A549 (cell line): ENCODE measurements around the gene UBE2A. TPM values are rescaled to one million over a fixed set of nuclear protein-coding genes. Genes with fewer than 3 reads are reported as not detected.

ENCODE experiments used
- ATAC-seq, 2 experiments: fragments of 200-7000 bp in 1 of 2; fragments of >200 bp in 1 of 2; cut with Nextera tagmentation in 1 of 2; cut with Tn5 transposase in 1 of 2; 3 replicates each; pipeline versions ENCODE4 v1.8.0 to v1.9.1; 2018 to 2020; ENCODE audit warnings: mild to moderate bottlenecking in 1 of 2, moderate library complexity in 1 of 2
- CTCF ChIA-PET: fragments of 300-600 bp; sonication (Branson Sonifier 250); formaldehyde crosslinking; extraction: SDS; loops from one replicate; lab custom pipeline; 2021; ENCODE audit warnings: antibody characterized with exemption, inconsistent platforms; lab: Yijun Ruan, JAX
- POLR2A ChIA-PET: fragments of 350-600 bp; formaldehyde crosslinking; extraction: SDS; loops from one replicate; lab custom pipeline; 2021; ENCODE audit warnings: antibody characterized with exemption, inconsistent platforms; lab: Yijun Ruan, JAX
- DNase-seq, 2 experiments: peaks; one replicate each; pipeline versions ENCODE4 v3.0.0 to v3.0.0-alpha.2; 2011 to 2016; ENCODE audit warnings: low read depth in 1 of 2, low spot score in 1 of 2
- FAIRE-seq: peaks from 2 replicates; lab custom pipeline; 2011; peaks lifted over from hg19 to GRCh38; lab: Jason Lieb, UNC
- H3K27ac ChIP-seq, 2 experiments: fragments of >200 bp; sonication (Bioruptor Twin); formaldehyde crosslinking; 3 replicates each; pipeline ENCODE4 v1.5.1; 2016 to 2017
- H3K4me1 ChIP-seq: fragments of >200 bp; sonication (Bioruptor Twin); formaldehyde crosslinking; 3 replicates; pipeline ENCODE4 v1.6.1; 2016
- H3K4me2 ChIP-seq: fragments of >200 bp; sonication (Bioruptor Twin); formaldehyde crosslinking; 3 replicates; pipeline ENCODE4 v1.6.1; 2016
- H3K4me3 ChIP-seq: fragments of >200 bp; sonication (Bioruptor Twin); formaldehyde crosslinking; 3 replicates; pipeline ENCODE4 v1.5.1; 2016
- H3K9me3 ChIP-seq: fragments of >200 bp; sonication (Bioruptor Twin); formaldehyde crosslinking; 3 replicates; pipeline ENCODE4 v1.6.1; 2016
- CBX8 ChIP-seq: fragments of 200-600 bp; sonication (generic); IDR thresholded peaks from 2 replicates; pipeline ENCODE4 v1.6.1; 2016
- CHD4 ChIP-seq: fragments of 200-600 bp; sonication (generic); IDR thresholded peaks from 2 replicates; pipeline ENCODE4 v1.6.1; 2016; ENCODE audit warnings: antibody characterized with exemption, mild to moderate bottlenecking, borderline replicate concordance
- EHF ChIP-seq: fragments of 250-450 bp; sonication (Bioruptor Pico); IDR thresholded peaks from 2 replicates; pipeline ENCODE4 v1.5.0; 2020; ENCODE audit warnings: mild to moderate bottlenecking
- FOXS1 ChIP-seq: fragments of 250-450 bp; sonication (Bioruptor Pico); IDR thresholded peaks from 2 replicates; pipeline ENCODE4 v1.5.0; 2020; ENCODE audit warnings: mild to moderate bottlenecking, moderate library complexity
- HOXB5 ChIP-seq: fragments of 250-450 bp; sonication (Bioruptor Pico); IDR thresholded peaks from 2 replicates; pipeline ENCODE4 v1.5.0; 2020; ENCODE audit warnings: mild to moderate bottlenecking, moderate library complexity
- JUNB ChIP-seq: fragments of >200 bp; sonication (Bioruptor Twin); formaldehyde crosslinking; IDR thresholded peaks from 2 replicates; pipeline ENCODE4 v1.6.1; 2016
- KDM5A ChIP-seq: fragments of 200-600 bp; sonication (generic); IDR thresholded peaks from 2 replicates; pipeline ENCODE4 v1.6.1; 2016; ENCODE audit warnings: antibody characterized with exemption, mild to moderate bottlenecking
- MAZ ChIP-seq: fragments of 150-350 bp; IDR thresholded peaks from 2 replicates; pipeline ENCODE4 v1.6.1; 2014; ENCODE audit warnings: antibody characterized with exemption, low read depth, low read length, borderline replicate concordance
- MYC ChIP-seq: IDR thresholded peaks from 2 replicates; pipeline ENCODE4 v1.6.1; 2012; ENCODE audit warnings: mild to moderate bottlenecking, inconsistent platforms, low read length, improper control_type of control experiment, borderline replicate concordance
- NPAS2 ChIP-seq: fragments of 250-450 bp; sonication (Bioruptor Pico); IDR thresholded peaks from 2 replicates; pipeline ENCODE4 v1.8.0; 2022; ENCODE audit warnings: mild to moderate bottlenecking, moderate library complexity, borderline replicate concordance
- RAD21 ChIP-seq, 2 experiments: fragments of >200 bp in 1 of 2; sonication (Bioruptor Twin) in 1 of 2; formaldehyde crosslinking in 1 of 2; IDR thresholded peaks in 1 of 2; conservative IDR thresholded peaks in 1 of 2; 2 replicates in 1 of 2; 3 replicates in 1 of 2; pipeline ENCODE4 v1.6.1; 2012 to 2018; ENCODE audit warnings: inconsistent platforms in 1 of 2
- RNF2 ChIP-seq: fragments of 200-600 bp; sonication (generic); IDR thresholded peaks from 2 replicates; pipeline ENCODE4 v1.6.1; 2016; ENCODE audit warnings: low read depth, mild to moderate bottlenecking, antibody characterized with exemption, moderate library complexity, borderline replicate concordance
- SMC3 ChIP-seq: fragments of >200 bp; sonication (Bioruptor Twin); formaldehyde crosslinking; IDR thresholded peaks from 3 replicates; pipeline ENCODE4 v1.6.1; 2018; ENCODE audit warnings: inconsistent platforms
- SREBF2 ChIP-seq: fragments of 450-650 bp; IDR thresholded peaks from 2 replicates; pipeline ENCODE4 v1.6.1; 2014; ENCODE audit warnings: mild to moderate bottlenecking, moderate library complexity
- ZFP36 ChIP-seq: fragments of 450-650 bp; IDR thresholded peaks from 2 replicates; pipeline ENCODE4 v1.6.1; 2014; ENCODE audit warnings: borderline replicate concordance; ENCODE audit not compliant: partially characterized antibody
- WGBS: methylation state at CpG from one replicate; pipeline ENCODE4 v1.1.6; 2017; ENCODE audit errors: missing lambda C conversion rate; 5-methylcytosine and 5-hydroxymethylcytosine counted together
- polyA plus RNA-seq, 4 experiments: library from polyadenylated mRNA; depleted of rRNA in 3 of 4; stranded (reverse); fragments of >200 nt; fragmentation: RNase III in 1 of 4; extraction: RNeasy Plus Mini Kit Qiagen cat#74134 plus additional on column Dnase treatment in 1 of 4; gene quantifications; 2 replicates in 3 of 4; 3 replicates in 1 of 4; pipeline ENCODE4 v1.2.3, GENCODE V29; 2011 to 2017
- TF ChIP-seq, protein P1 (sequence below): IDR thresholded peaks from 2 replicates; pipeline ENCODE4 v1.6.1; 2012; ENCODE audit warnings: low read depth, borderline replicate concordance
- TF ChIP-seq, protein P2 (sequence below): fragments of >200 bp; sonication (Bioruptor Twin); formaldehyde crosslinking; IDR thresholded peaks from 3 replicates; pipeline ENCODE4 v1.5.1; 2016
- TF ChIP-seq, protein P3 (sequence below): fragments of 250-450 bp; sonication (Bioruptor Pico); IDR thresholded peaks from 2 replicates; pipeline ENCODE4 v1.5.0; 2021; ENCODE audit warnings: mild to moderate bottlenecking, moderate library complexity, borderline replicate concordance

Gene UBE2A
- polyA plus RNA-seq, 2 of the 4 experiments (the other 2 are of a cell fraction) = 109 to 131 TPM

DNA sequence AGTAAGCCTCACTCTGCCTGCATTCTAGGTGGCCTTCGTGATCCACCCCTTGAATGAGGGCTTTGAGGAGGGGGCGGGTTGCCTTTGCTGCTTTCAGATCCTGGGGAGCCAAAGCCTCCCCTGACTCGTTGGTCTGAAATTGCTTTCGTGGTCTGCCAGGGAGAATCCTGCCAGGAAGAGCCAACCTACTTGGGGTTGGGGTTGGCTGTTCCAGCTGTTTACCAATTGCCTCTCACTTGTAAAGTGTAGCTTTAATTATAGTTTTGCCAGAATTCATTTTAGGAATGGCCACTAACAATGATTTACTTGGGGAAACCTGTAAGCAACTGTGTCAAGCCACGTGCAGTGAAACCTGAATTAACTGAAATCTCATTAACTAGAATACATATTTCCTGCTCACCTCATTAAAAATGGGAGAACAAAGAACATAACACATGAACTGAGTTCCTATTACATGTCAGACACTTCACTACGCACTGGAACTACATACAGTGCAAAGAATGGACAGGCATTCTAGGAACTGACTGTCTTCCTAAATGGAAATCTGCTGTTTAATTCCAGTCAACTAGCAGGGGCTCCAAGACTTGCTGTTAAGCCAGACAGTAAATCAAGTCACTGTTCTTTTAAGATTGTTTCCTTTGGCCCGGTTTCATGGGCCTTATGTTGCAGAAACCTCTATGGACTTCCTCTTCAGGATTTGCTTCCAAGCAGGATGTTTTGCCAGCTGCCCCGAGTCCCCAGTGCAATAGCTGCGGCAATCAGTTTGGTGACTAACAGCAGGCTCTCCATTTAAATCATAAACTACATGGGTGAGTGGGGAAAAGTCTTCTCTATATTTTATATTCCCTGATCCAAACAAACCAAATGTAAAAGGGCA lies 48.2 kb downstream of the UBE2A start:
- POLR2A ChIA-PET = no interaction called here
- no peaks in the 10 kb centered on the region for H3K4me1 ChIP-seq
- no peak overlapping the region for H3K4me2 ChIP-seq
- H3K4me3 ChIP-seq = no peak overlapping the region
- no peaks in the 10 kb centered on the region for H3K9me3 ChIP-seq
- CTCF ChIA-PET = no interaction called here
- no peak overlapping the region for H3K27ac ChIP-seq
- ATAC-seq = no peak
- no peak for FAIRE-seq
- DNase-seq = no peak
- WGBS = 66% methylated on average over 7 of the region's 9 CpGs
- TF ChIP-seq FOXS1 (CRISPR knock-in tag) (no peak), ZFP36 (no peak), CHD4 (no peak), MYC (no peak), RNF2 (no peak), RAD21 (conservative IDR thresholded peaks at IDR 0.05 in 1 of 2, IDR thresholded peaks at IDR 0.05 in 1 of 2) (no peak), SMC3 (no peak), JUNB (no peak), CBX8 (no peak), NPAS2 (no peak), SREBF2 (no peak), KDM5A (no peak), EHF (CRISPR knock-in tag) (no peak)
- TF ChIP-seq, protein P1, sequence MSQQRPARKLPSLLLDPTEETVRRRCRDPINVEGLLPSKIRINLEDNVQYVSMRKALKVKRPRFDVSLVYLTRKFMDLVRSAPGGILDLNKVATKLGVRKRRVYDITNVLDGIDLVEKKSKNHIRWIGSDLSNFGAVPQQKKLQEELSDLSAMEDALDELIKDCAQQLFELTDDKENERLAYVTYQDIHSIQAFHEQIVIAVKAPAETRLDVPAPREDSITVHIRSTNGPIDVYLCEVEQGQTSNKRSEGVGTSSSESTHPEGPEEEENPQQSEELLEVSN = no peak
- TF ChIP-seq, protein P2, sequence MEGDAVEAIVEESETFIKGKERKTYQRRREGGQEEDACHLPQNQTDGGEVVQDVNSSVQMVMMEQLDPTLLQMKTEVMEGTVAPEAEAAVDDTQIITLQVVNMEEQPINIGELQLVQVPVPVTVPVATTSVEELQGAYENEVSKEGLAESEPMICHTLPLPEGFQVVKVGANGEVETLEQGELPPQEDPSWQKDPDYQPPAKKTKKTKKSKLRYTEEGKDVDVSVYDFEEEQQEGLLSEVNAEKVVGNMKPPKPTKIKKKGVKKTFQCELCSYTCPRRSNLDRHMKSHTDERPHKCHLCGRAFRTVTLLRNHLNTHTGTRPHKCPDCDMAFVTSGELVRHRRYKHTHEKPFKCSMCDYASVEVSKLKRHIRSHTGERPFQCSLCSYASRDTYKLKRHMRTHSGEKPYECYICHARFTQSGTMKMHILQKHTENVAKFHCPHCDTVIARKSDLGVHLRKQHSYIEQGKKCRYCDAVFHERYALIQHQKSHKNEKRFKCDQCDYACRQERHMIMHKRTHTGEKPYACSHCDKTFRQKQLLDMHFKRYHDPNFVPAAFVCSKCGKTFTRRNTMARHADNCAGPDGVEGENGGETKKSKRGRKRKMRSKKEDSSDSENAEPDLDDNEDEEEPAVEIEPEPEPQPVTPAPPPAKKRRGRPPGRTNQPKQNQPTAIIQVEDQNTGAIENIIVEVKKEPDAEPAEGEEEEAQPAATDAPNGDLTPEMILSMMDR = no peak
- TF ChIP-seq, protein P3, sequence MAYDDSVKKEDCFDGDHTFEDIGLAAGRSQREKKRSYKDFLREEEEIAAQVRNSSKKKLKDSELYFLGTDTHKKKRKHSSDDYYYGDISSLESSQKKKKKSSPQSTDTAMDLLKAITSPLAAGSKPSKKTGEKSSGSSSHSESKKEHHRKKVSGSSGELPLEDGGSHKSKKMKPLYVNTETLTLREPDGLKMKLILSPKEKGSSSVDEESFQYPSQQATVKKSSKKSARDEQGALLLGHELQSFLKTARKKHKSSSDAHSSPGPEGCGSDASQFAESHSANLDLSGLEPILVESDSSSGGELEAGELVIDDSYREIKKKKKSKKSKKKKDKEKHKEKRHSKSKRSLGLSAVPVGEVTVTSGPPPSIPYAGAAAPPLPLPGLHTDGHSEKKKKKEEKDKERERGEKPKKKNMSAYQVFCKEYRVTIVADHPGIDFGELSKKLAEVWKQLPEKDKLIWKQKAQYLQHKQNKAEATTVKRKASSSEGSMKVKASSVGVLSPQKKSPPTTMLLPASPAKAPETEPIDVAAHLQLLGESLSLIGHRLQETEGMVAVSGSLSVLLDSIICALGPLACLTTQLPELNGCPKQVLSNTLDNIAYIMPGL (CRISPR knock-in tag) = no peak

DNA sequence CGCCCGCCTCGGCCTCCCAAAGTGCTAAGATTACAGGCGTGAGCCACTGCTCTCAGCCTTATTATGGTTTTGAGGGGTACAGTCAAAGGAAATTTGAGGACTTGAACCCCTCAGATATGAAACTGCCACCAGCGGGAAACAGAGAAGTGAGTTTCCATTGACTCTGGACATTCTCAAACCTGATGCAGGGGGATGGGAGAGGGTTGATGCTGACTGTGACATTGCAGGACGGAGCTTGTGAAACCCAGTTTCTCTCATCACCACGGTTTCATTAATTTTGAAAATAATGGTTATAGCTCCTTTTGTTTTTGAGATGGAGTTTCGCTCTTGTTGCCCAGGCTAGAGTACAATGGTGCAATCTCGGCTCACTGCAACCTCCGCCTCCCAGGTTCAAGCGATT lies 50.1 kb downstream of the UBE2A start:
- no peak for FAIRE-seq
- POLR2A ChIA-PET = no interaction called here

More for the DNA sequence above, 50.1 kb downstream of the UBE2A start:
- CTCF ChIA-PET = interaction anchor here (1.0 kb wide), 2 partner anchors 15 to 109 kb away, joined by 3 to 4 read pairs; no protein-coding TSS in a partner anchor
- no peak for DNase-seq
- Histone ChIP-seq H3K9me3 (no peaks in the 10 kb centered on the region), H3K4me1 (no peaks in the 10 kb centered on the region), H3K27ac (no peak overlapping the region), H3K4me2 (no peak overlapping the region), H3K4me3 (no peak overlapping the region)
- TF ChIP-seq MAZ (no peak), HOXB5 (CRISPR knock-in tag) (no peak)
- 83% methylated on average over 7 of the region's 11 CpGs for WGBS
- ATAC-seq = no peak
